NT2/D1 (cell line): ENCODE data around the gene PARD6A.

ENCODE experiments used
- DNase-seq: peaks from one replicate; pipeline ENCODE4 v3.0.0-alpha.2; 2011; ENCODE audit warnings: low read depth, low spot score
- H3K27me3 ChIP-seq: 2 replicates; pipeline ENCODE4 v1.6.0; 2011; ENCODE audit warnings: mild to moderate bottlenecking; ENCODE audit not compliant: insufficient read length, insufficient read depth
- H3K36me3 ChIP-seq: 2 replicates; pipeline ENCODE4 v1.6.1; 2011; ENCODE audit warnings: mild to moderate bottlenecking, low read length, mixed read lengths; ENCODE audit not compliant: insufficient read depth, insufficient read length
- H3K4me1 ChIP-seq: 2 replicates; pipeline ENCODE4 v1.5.1; 2011; ENCODE audit not compliant: insufficient read depth, insufficient read length
- H3K4me3 ChIP-seq: 2 replicates; pipeline ENCODE4 v1.5.1; 2011; ENCODE audit warnings: low read depth; ENCODE audit not compliant: insufficient read length
- H3K9ac ChIP-seq: 2 replicates; pipeline ENCODE4 v1.6.0; 2011; ENCODE audit warnings: low read depth; ENCODE audit not compliant: insufficient read length
- H3K9me3 ChIP-seq: 2 replicates; pipeline ENCODE4 v1.5.1; 2011; ENCODE audit warnings: mild to moderate bottlenecking, low read length; ENCODE audit not compliant: insufficient read depth
- SUZ12 ChIP-seq: IDR thresholded peaks from 2 replicates; pipeline ENCODE4 v1.6.1; 2011; ENCODE audit not compliant: insufficient read length, insufficient read depth; ENCODE audit errors: extremely low read depth
- YY1 ChIP-seq: IDR thresholded peaks from 2 replicates; pipeline ENCODE4 v1.6.1; 2011; ENCODE audit not compliant: insufficient read length, insufficient read depth
- ZNF274 ChIP-seq: IDR thresholded peaks from 2 replicates; pipeline ENCODE4 v1.6.1; 2011; ENCODE audit warnings: mild to moderate bottlenecking, low read depth, low read length

Gene PARD6A

GRCh38 chr16:67707210-67707609 is 46.5 kb downstream of the PARD6A start:
- no peaks in the 10 kb centered on the region for H3K4me1 ChIP-seq
- H3K9me3 ChIP-seq = no peaks in the 10 kb centered on the region
- no peak overlapping the region for H3K9ac ChIP-seq
- DNase-seq = no peak
- H3K27me3 ChIP-seq = no peaks in the 10 kb centered on the region
- TF ChIP-seq YY1 = no peak
- H3K36me3 ChIP-seq = peaks cover 4% of the 10 kb centered on the region
- no peak overlapping the region for H3K4me3 ChIP-seq

- Histone ChIP-seq H3K9me3 (no peaks in the 10 kb centered on the region), H3K9ac (no peak overlapping the region), H3K27me3 (no peaks in the 10 kb centered on the region), H3K4me3 (no peak overlapping the region), H3K36me3 (peaks cover 4% of the 10 kb centered on the region), H3K4me1 (no peaks in the 10 kb centered on the region)
- TF ChIP-seq YY1 (no peak), ZNF274 (no peak), SUZ12 (no peak)
- no peak for DNase-seq
Measured at GRCh38 chr16:67707790-67708189, 47.0 kb downstream of the PARD6A start.

GRCh38 chr16:67708368-67708771 is 47.6 kb downstream of the PARD6A start:
- Histone ChIP-seq H3K9ac (no peak overlapping the region), H3K27me3 (no peaks in the 10 kb centered on the region), H3K4me3 (no peak overlapping the region), H3K9me3 (no peaks in the 10 kb centered on the region), H3K4me1 (no peaks in the 10 kb centered on the region), H3K36me3 (peaks cover 4% of the 10 kb centered on the region)
- TF ChIP-seq ZNF274 = no peak
- no peak for TF ChIP-seq YY1
- TF ChIP-seq SUZ12 = no peak
- DNase-seq = no peak

- Histone ChIP-seq H3K9me3 (no peaks in the 10 kb centered on the region), H3K36me3 (peaks cover 4% of the 10 kb centered on the region)
Measured at GRCh38 chr16:67709050-67709449, 48.3 kb downstream of the PARD6A start.

GRCh38 chr16:67710607-67711006 is 49.8 kb downstream of the PARD6A start:
- H3K9me3 ChIP-seq = no peaks in the 10 kb centered on the region
- TF ChIP-seq YY1 (no peak), ZNF274 (no peak), SUZ12 (no peak)
- no peaks in the 10 kb centered on the region for H3K36me3 ChIP-seq
- no peak overlapping the region for H3K9ac ChIP-seq
- no peak overlapping the region for H3K4me3 ChIP-seq
- DNase-seq = no peak
- no peaks in the 10 kb centered on the region for H3K4me1 ChIP-seq
- H3K27me3 ChIP-seq = no peaks in the 10 kb centered on the region

More at GRCh38 chr16:67709050-67709449, 48.3 kb downstream of the PARD6A start:
- H3K4me1 ChIP-seq = no peaks in the 10 kb centered on the region
- no peaks in the 10 kb centered on the region for H3K27me3 ChIP-seq
- no peak overlapping the region for H3K9ac ChIP-seq
- TF ChIP-seq YY1 = no peak
- no peak for TF ChIP-seq ZNF274
- TF ChIP-seq SUZ12 = no peak
- DNase-seq = no peak
- no peak overlapping the region for H3K4me3 ChIP-seq
